ENCODE measurements around the gene KRTAP4-4. TPM values are rescaled to one million over a fixed set of nuclear protein-coding genes. Genes with fewer than 3 reads are reported as not detected.

KRTAP4-4 gene
- total and polyA plus RNA-seq, 2 of the 8 experiments (the other 6 are each of a cell fraction or from before 2014, with no cell fraction given), result not detected

GRCh38 chr17:41145261-41145660 is 15.3 kb downstream of the KRTAP4-4 start (continued):
- TF ChIP-seq, protein P1, sequence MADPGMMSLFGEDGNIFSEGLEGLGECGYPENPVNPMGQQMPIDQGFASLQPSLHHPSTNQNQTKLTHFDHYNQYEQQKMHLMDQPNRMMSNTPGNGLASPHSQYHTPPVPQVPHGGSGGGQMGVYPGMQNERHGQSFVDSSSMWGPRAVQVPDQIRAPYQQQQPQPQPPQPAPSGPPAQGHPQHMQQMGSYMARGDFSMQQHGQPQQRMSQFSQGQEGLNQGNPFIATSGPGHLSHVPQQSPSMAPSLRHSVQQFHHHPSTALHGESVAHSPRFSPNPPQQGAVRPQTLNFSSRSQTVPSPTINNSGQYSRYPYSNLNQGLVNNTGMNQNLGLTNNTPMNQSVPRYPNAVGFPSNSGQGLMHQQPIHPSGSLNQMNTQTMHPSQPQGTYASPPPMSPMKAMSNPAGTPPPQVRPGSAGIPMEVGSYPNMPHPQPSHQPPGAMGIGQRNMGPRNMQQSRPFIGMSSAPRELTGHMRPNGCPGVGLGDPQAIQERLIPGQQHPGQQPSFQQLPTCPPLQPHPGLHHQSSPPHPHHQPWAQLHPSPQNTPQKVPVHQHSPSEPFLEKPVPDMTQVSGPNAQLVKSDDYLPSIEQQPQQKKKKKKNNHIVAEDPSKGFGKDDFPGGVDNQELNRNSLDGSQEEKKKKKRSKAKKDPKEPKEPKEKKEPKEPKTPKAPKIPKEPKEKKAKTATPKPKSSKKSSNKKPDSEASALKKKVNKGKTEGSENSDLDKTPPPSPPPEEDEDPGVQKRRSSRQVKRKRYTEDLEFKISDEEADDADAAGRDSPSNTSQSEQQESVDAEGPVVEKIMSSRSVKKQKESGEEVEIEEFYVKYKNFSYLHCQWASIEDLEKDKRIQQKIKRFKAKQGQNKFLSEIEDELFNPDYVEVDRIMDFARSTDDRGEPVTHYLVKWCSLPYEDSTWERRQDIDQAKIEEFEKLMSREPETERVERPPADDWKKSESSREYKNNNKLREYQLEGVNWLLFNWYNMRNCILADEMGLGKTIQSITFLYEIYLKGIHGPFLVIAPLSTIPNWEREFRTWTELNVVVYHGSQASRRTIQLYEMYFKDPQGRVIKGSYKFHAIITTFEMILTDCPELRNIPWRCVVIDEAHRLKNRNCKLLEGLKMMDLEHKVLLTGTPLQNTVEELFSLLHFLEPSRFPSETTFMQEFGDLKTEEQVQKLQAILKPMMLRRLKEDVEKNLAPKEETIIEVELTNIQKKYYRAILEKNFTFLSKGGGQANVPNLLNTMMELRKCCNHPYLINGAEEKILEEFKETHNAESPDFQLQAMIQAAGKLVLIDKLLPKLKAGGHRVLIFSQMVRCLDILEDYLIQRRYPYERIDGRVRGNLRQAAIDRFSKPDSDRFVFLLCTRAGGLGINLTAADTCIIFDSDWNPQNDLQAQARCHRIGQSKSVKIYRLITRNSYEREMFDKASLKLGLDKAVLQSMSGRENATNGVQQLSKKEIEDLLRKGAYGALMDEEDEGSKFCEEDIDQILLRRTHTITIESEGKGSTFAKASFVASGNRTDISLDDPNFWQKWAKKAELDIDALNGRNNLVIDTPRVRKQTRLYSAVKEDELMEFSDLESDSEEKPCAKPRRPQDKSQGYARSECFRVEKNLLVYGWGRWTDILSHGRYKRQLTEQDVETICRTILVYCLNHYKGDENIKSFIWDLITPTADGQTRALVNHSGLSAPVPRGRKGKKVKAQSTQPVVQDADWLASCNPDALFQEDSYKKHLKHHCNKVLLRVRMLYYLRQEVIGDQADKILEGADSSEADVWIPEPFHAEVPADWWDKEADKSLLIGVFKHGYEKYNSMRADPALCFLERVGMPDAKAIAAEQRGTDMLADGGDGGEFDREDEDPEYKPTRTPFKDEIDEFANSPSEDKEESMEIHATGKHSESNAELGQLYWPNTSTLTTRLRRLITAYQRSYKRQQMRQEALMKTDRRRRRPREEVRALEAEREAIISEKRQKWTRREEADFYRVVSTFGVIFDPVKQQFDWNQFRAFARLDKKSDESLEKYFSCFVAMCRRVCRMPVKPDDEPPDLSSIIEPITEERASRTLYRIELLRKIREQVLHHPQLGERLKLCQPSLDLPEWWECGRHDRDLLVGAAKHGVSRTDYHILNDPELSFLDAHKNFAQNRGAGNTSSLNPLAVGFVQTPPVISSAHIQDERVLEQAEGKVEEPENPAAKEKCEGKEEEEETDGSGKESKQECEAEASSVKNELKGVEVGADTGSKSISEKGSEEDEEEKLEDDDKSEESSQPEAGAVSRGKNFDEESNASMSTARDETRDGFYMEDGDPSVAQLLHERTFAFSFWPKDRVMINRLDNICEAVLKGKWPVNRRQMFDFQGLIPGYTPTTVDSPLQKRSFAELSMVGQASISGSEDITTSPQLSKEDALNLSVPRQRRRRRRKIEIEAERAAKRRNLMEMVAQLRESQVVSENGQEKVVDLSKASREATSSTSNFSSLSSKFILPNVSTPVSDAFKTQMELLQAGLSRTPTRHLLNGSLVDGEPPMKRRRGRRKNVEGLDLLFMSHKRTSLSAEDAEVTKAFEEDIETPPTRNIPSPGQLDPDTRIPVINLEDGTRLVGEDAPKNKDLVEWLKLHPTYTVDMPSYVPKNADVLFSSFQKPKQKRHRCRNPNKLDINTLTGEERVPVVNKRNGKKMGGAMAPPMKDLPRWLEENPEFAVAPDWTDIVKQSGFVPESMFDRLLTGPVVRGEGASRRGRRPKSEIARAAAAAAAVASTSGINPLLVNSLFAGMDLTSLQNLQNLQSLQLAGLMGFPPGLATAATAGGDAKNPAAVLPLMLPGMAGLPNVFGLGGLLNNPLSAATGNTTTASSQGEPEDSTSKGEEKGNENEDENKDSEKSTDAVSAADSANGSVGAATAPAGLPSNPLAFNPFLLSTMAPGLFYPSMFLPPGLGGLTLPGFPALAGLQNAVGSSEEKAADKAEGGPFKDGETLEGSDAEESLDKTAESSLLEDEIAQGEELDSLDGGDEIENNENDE (IDR thresholded peaks at IDR 0.05; ENCODE audit: insufficient replicate concordance, low read length), result no peak
- TF ChIP-seq JUN (IDR thresholded peaks at IDR 0.05; ENCODE audit: low read depth, low read length), result no peak
- TF ChIP-seq, protein P2, sequence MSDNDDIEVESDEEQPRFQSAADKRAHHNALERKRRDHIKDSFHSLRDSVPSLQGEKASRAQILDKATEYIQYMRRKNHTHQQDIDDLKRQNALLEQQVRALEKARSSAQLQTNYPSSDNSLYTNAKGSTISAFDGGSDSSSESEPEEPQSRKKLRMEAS (IDR thresholded peaks at IDR 0.05), result no peak
- no peak for TF ChIP-seq SIN3A (conservative IDR thresholded peaks at IDR 0.05 in 1 of 2, IDR thresholded peaks at IDR 0.05 in 1 of 2; ENCODE audit: low read depth in 1 of 2, low read length in 2 of 2)
- no peak for TF ChIP-seq RNF2 (IDR thresholded peaks at IDR 0.05; ENCODE audit: borderline replicate concordance, low read depth, low read length, missing control alignments, poor library complexity, severe bottlenecking)
- no peak for TF ChIP-seq POLR2AphosphoS5 (IDR thresholded peaks at IDR 0.05; ENCODE audit: low read depth, low read length)
- TF ChIP-seq GABPA (IDR thresholded peaks at IDR 0.05; ENCODE audit: borderline replicate concordance, insufficient read depth, low read length), result no peak
- no peak for TF ChIP-seq CEBPB (IDR thresholded peaks at IDR 0.05; ENCODE audit: low read depth, low read length)
- no peak for TF ChIP-seq SUZ12 (IDR thresholded peaks at IDR 0.05; ENCODE audit: low read length)
- no peak for TF ChIP-seq EZH2 (IDR thresholded peaks at IDR 0.05; ENCODE audit: low read depth, low read length, severe bottlenecking)
- no peak for TF ChIP-seq ZNF274 (IDR thresholded peaks at IDR 0.05; ENCODE audit: borderline replicate concordance, extremely low read depth, low read length)

Measured in H1 (cell line).